Hepatocyte (in vitro differentiated cells): ENCODE results near the gene GOLT1A. TPM values are rescaled to one million over a fixed set of nuclear protein-coding genes. Genes with fewer than 3 reads are reported as not detected.

ENCODE experiments used
- DNase-seq: peaks from one replicate; pipeline ENCODE4 v3.0.0-alpha.2; 2016; ENCODE audit warnings: low spot score
- H2AFZ ChIP-seq: fragments of 200-600 bp; sonication (generic); 2 replicates; pipeline ENCODE4 v1.6.0; 2016; ENCODE audit warnings: antibody characterized with exemption, mild to moderate bottlenecking
- H3K27ac ChIP-seq: fragments of 200-600 bp; sonication (generic); 2 replicates; pipeline ENCODE4 v1.5.1; 2016; ENCODE audit warnings: mild to moderate bottlenecking
- H3K27me3 ChIP-seq: fragments of 200-600 bp; sonication (generic); 2 replicates; pipeline ENCODE4 v1.6.1; 2016
- H3K36me3 ChIP-seq: fragments of 200-600 bp; sonication (generic); replicated peaks from 2 replicates; pipeline ENCODE4 v1.5.1; 2016; ENCODE audit warnings: low read depth; ENCODE audit not compliant: insufficient read depth
- H3K4me1 ChIP-seq: fragments of 200-600 bp; sonication (generic); 2 replicates; pipeline ENCODE4 v1.5.1; 2016; ENCODE audit warnings: mild to moderate bottlenecking, moderate library complexity; ENCODE audit not compliant: insufficient read depth
- H3K4me2 ChIP-seq: fragments of 200-600 bp; sonication (generic); 2 replicates; pipeline ENCODE4 v1.6.0; 2016
- H3K4me3 ChIP-seq: fragments of 200-600 bp; sonication (generic); 2 replicates; pipeline ENCODE4 v1.5.1; 2016; ENCODE audit warnings: mild to moderate bottlenecking
- H3K79me2 ChIP-seq: fragments of 200-600 bp; sonication (generic); 2 replicates; pipeline ENCODE4 v1.6.0; 2017; ENCODE audit warnings: mild to moderate bottlenecking
- H3K9me2 ChIP-seq: fragments of 200-600 bp; sonication (generic); replicated peaks from 2 replicates; pipeline ENCODE4 v1.6.0; 2017; ENCODE audit warnings: mild to moderate bottlenecking; ENCODE audit not compliant: insufficient read depth
- H3K9me3 ChIP-seq: fragments of 200-600 bp; sonication (generic); 2 replicates; pipeline ENCODE4 v1.5.1; 2016; ENCODE audit warnings: low read depth, mild to moderate bottlenecking
- H4K20me1 ChIP-seq: fragments of 200-600 bp; sonication (generic); 2 replicates; pipeline ENCODE4 v1.6.0; 2016; ENCODE audit warnings: mild to moderate bottlenecking; ENCODE audit not compliant: insufficient read depth, poor library complexity, severe bottlenecking
- EZH2 ChIP-seq: fragments of 200-600 bp; sonication (generic); IDR thresholded peaks from 2 replicates; pipeline ENCODE4 v1.6.1; 2016; ENCODE audit warnings: antibody characterized with exemption, mild to moderate bottlenecking, borderline replicate concordance
- EZH2phosphoT487 ChIP-seq: fragments of 200-600 bp; sonication (generic); IDR thresholded peaks from one replicate; pipeline ENCODE4 v1.6.1; 2018; ENCODE audit warnings: antibody characterized with exemption, mild to moderate bottlenecking, low read depth, moderate library complexity; ENCODE audit not compliant: unreplicated experiment, severe bottlenecking
- WGBS: methylation state at CpG from one replicate; pipeline ENCODE4 v1.1.6; 2016; ENCODE audit warnings: low lambda C conversion rate; ENCODE audit errors: missing lambda C conversion rate; 5-methylcytosine and 5-hydroxymethylcytosine counted together
- polyA plus RNA-seq: library from polyadenylated mRNA; unstranded; fragments of >200 nt; fragmentation: Nextera tagmentation; extraction: Ambion mirVana; gene quantifications from 2 replicates; pipeline ENCODE4 v1.2.1, GENCODE V29; 2016
- total RNA-seq: library from RNA; depleted of rRNA; stranded (reverse); fragments of >200 nt; gene quantifications from 2 replicates; pipeline ENCODE4 v1.2.3, GENCODE V29; 2014
- TF ChIP-seq, protein P1 (sequence below): fragments of 200-600 bp; sonication (generic); IDR thresholded peaks from 2 replicates; pipeline ENCODE4 v1.5.1; 2016; ENCODE audit warnings: antibody characterized with exemption, mild to moderate bottlenecking; ENCODE audit not compliant: poor library complexity

GOLT1A gene
- total and polyA plus RNA-seq, 2 experiments from 2014 or later: 13.6 to 36.0 TPM

GRCh38 chr1:204172404-204173029, 41.3 kb downstream of the GOLT1A start:
- peaks cover 3% of the 10 kb centered on the region for H3K4me1 ChIP-seq
- TF ChIP-seq, protein P1, sequence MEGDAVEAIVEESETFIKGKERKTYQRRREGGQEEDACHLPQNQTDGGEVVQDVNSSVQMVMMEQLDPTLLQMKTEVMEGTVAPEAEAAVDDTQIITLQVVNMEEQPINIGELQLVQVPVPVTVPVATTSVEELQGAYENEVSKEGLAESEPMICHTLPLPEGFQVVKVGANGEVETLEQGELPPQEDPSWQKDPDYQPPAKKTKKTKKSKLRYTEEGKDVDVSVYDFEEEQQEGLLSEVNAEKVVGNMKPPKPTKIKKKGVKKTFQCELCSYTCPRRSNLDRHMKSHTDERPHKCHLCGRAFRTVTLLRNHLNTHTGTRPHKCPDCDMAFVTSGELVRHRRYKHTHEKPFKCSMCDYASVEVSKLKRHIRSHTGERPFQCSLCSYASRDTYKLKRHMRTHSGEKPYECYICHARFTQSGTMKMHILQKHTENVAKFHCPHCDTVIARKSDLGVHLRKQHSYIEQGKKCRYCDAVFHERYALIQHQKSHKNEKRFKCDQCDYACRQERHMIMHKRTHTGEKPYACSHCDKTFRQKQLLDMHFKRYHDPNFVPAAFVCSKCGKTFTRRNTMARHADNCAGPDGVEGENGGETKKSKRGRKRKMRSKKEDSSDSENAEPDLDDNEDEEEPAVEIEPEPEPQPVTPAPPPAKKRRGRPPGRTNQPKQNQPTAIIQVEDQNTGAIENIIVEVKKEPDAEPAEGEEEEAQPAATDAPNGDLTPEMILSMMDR: no peak
- no peak for TF ChIP-seq EZH2phosphoT487
- TF ChIP-seq EZH2: no peak
- no peaks in the 10 kb centered on the region for H3K9me2 ChIP-seq
- H3K4me2 ChIP-seq: no peak overlapping the region
- H3K36me3 ChIP-seq: no peaks in the 10 kb centered on the region
- no peaks in the 10 kb centered on the region for H3K79me2 ChIP-seq
- H2AFZ ChIP-seq: no peak overlapping the region
- no peak overlapping the region for H3K4me3 ChIP-seq
- no peaks in the 10 kb centered on the region for H3K9me3 ChIP-seq
- no peak for DNase-seq
- no peak overlapping the region for H3K27ac ChIP-seq
- H4K20me1 ChIP-seq: no peaks in the 10 kb centered on the region
- 65% methylated on average over 2 of the region's 2 CpGs for WGBS
- peaks cover 4% of the 10 kb centered on the region for H3K27me3 ChIP-seq

- no peak for DNase-seq
- no peak for TF ChIP-seq EZH2phosphoT487
- no peak for TF ChIP-seq EZH2
- TF ChIP-seq, protein P1: no peak
- H3K27me3 ChIP-seq: peaks cover 4% of the 10 kb centered on the region
- no peaks in the 10 kb centered on the region for H3K9me3 ChIP-seq
- no peak overlapping the region for H3K4me3 ChIP-seq
- peaks cover 3% of the 10 kb centered on the region for H3K4me1 ChIP-seq
- 36% methylated on average over 4 of the region's 4 CpGs for WGBS
- no peaks in the 10 kb centered on the region for H3K9me2 ChIP-seq
- no peaks in the 10 kb centered on the region for H3K36me3 ChIP-seq
- H4K20me1 ChIP-seq: no peaks in the 10 kb centered on the region
- H3K79me2 ChIP-seq: no peaks in the 10 kb centered on the region
- no peak overlapping the region for H3K27ac ChIP-seq
- no peak overlapping the region for H3K4me2 ChIP-seq
- no peak overlapping the region for H2AFZ ChIP-seq
Observed at GRCh38 chr1:204171751-204172178, 42.0 kb downstream of the GOLT1A start.

DNA sequence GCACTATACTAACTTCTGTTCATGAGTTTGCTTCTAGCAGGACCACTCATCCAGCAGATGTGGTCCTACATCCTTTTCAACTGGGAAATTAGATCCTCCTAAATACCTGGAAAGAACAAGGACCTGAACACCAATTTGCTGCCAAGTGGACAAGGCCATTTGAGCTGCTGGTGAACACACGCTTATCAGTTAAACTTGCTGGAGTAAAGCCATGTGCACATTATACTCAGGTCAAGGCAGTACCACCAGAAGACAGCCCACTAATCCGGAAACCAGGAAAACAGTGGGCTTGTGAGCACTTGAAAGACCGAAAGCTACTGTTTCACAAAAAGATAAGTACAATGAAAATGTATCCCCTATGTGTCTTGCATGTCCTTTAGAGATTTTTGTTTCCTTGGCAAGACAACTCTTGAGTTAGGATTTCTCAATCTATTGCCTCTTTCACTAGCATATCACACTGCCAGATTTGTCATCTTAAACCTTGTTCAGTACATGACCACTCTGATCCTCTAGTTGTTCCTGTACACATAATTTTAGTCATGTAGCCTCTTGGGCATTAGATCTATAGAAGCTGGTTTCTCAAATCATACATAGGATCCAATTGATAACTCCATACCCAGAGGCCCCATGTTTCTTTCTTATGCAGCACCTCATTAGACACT, 43.2 kb downstream of the GOLT1A start:
- WGBS: 86% methylated on average over 3 of the region's 3 CpGs
- TF ChIP-seq, protein P1: no peak
- no peak for TF ChIP-seq EZH2phosphoT487
- TF ChIP-seq EZH2: no peak
- no peak overlapping the region for H3K4me3 ChIP-seq

More for the DNA sequence above, 43.2 kb downstream of the GOLT1A start:
- no peaks in the 10 kb centered on the region for H3K9me2 ChIP-seq
- no peaks in the 10 kb centered on the region for H3K9me3 ChIP-seq
- no peak for DNase-seq
- H4K20me1 ChIP-seq: no peaks in the 10 kb centered on the region
- H3K4me1 ChIP-seq: peaks cover 3% of the 10 kb centered on the region
- peaks cover 4% of the 10 kb centered on the region for H3K27me3 ChIP-seq
- no peak overlapping the region for H2AFZ ChIP-seq
- no peak overlapping the region for H3K27ac ChIP-seq
- no peaks in the 10 kb centered on the region for H3K36me3 ChIP-seq
- no peaks in the 10 kb centered on the region for H3K79me2 ChIP-seq
- no peak overlapping the region for H3K4me2 ChIP-seq
